RCC 7860 (cell line): ENCODE data around the gene SLC6A3.

Source experiments
- DNase-seq: peaks from one replicate; pipeline ENCODE4 v3.0.0-alpha.2; 2015; ENCODE audit warnings: low spot score
- FAIRE-seq: peaks from 2 replicates; lab custom pipeline; 2012; peaks lifted over from hg19 to GRCh38; lab: Jason Lieb, UNC

SLC6A3 gene

GRCh38 chr5:1356873-1357787 is 88.1 kb downstream of the SLC6A3 start:
- FAIRE-seq: no peak
- no peak for DNase-seq

- DNase-seq: no peak
These were observed 90.7 kb downstream of the SLC6A3 start for GRCh38 chr5:1354576-1354975.

GRCh38 chr5:1352231-1353219 is 92.7 kb downstream of the SLC6A3 start:
- FAIRE-seq (no peak), DNase-seq (no peak)

More at GRCh38 chr5:1354576-1354975, 90.7 kb downstream of the SLC6A3 start:
- no peak for FAIRE-seq

DNA sequence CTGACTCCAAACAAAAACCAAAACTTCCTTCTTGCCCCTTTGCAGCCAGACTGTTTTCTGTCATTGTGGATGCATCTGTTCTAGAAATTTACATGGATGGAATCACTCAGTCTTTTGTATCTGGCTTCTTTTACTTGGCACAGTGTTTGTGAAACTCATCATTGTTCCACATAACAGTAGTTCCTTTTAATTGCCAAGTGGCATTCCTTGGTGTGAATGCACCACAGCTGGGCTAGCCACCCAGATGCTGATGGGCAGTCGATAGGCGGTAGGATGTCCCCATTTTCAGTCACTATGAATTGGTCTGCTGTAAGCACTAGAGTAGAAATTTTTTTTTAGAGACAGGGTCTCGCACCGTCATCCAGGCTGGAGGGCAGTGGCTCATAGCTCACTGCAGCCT is 94.1 kb downstream of the SLC6A3 start:
- no peak for FAIRE-seq
- no peak for DNase-seq

- no peak for DNase-seq
- no peak for FAIRE-seq
These were observed 96.0 kb downstream of the SLC6A3 start for GRCh38 chr5:1349246-1349645.

DNA sequence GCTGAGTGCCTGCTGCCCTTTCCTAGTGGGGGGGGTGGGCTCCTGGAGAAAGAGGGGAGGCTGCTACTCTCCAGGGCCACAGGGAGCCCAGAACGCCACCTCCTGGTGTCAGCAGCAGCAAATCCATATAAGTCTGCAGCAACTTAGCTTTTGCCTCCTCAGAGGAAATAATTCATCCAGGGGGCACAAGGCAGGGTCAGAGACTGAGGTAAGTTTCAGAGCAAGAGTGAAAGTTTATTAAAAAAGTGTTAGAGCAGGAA is 96.3 kb downstream of the SLC6A3 start:
- DNase-seq (no peak), FAIRE-seq (no peak)

GRCh38 chr5:1347571-1347970 is 97.7 kb downstream of the SLC6A3 start:
- DNase-seq: no peak
- FAIRE-seq: no peak

DNA sequence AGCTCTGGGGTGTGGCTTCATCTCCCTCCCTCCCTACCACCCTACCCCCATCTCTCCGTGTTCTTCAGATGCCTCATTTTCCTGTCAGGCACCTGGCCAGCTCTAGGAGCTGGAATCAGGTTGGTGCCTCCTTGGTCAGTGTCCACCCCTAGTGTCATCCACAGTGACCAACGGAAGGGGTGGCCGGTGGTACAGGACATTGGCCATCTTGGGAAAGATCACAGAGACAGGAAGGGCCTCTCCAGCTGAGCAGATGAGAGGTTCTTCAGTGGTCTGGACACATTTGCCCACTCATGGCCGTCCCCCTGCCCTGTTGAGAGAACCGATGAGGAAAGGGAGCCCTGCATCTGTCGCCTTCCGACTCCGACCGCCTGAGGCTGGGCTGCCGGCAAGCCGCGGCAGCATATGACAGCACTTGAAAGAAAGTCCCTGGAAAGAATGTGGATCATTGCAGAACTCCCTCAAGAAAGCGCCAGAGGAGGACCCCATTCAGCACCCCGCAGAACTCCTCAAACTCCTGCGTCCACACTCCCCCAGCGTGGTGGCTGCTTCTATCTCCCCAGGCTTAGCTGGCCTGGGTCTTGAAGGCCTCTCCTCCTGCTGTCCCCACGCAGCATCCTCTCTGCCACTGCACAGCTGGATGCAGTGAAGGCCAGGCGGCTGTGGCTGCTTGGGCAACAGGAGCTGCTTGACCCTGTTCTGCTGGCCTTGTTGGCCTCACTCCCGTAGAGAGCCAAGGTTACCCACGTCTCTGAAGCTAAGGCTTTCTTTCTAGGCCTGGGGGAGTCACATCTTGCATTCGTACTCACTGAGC is 98.4 kb downstream of the SLC6A3 start:
- DNase-seq (no peak), FAIRE-seq (no peak)

GRCh38 chr5:1345876-1346626 is 99.2 kb downstream of the SLC6A3 start:
- no peak for FAIRE-seq
- no peak for DNase-seq

- peak; percentile 61 for DNase-seq
- FAIRE-seq: no peak
These were observed 100.0 kb downstream of the SLC6A3 start, which contains the start of gene CLPTM1L for GRCh38 chr5:1344975-1345838. Gene CLPTM1L (minus strand): TSS chr5:1345099. CDS start chr5:1344841, 258 bp downstream.

DNA sequence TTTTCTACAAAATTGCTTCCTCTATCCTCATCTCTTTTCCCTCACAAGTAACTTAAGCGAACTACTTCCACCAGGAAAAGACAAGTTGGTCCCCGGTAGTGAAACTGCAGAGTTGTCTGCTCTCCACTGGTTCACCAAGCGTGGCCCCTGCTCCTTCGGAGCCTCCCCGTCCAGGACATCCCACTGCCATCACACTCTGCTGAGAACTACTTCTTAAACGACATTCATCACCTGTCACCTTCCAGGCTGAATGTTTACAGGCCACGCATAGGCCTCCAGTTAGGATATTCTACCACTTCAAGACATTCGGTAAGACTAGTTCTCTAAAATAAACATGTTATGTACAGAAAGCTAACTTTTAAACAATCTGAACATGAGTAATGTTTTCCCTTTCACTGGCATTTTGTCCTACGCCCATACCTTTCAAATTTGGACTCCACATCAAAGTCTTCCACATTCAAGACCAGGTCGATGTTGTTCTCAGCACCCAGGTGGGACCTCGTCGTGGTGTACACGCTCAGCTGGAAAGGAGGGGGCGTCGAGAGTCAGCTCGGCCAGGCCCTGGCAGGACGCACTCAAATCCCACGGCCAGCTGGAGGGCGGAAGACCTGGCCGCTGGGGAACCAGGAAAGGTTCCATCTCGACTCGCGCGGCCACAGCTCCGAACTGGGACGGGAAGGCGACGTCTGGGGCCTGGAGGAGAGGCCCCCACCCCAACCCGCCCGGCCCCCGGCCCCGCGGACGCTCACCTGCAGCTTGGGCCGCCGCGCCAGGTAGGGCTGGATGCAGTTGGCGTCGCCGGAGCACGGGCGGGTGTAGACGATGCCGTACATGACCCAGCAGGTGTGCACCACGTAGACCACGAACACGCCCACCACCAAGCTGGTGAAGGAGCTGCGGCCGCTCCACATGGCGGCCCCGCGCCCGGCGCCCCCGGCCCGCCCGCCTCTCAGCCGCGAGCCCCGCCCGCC is 101.0 kb downstream of the SLC6A3 start:
- DNase-seq: no peak

DNA sequence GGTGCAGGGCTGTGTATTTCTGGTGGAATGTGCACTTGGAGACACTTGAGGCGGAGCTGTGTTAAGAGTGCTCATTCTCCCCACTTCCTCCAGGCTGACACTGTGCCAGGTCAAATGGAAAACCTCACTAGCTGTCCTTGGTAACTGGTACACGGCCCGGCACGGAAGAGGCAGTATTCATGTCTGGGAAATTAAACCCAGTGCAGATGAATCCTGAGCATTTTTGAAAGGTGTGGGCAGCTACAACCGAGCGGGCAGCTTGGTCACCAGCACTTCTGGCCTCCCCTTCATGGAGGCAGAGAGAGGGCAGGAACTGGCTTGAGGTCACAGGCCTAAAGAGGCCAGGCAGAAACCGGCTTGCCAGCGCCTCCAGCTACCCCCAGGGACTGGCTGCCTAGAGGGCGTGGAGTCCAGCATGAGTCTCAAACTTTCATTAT is 101.9 kb downstream of the SLC6A3 start:
- DNase-seq: no peak

More for the DNA sequence above, 101.0 kb downstream of the SLC6A3 start:
- no peak for FAIRE-seq

More for the DNA sequence above, 101.9 kb downstream of the SLC6A3 start:
- no peak for FAIRE-seq
